LNCaP clone FGC (cell line): Measurements from ENCODE around the gene ONECUT2.
"Not testable (repeated sequence)": the region's sequence is repeated elsewhere in the genome, so short reads cannot be mapped to it uniquely, and the experiment has no call there.

Experiments used
- DNase-seq: peaks from one replicate; pipeline ENCODE4 v3.0.0-alpha.2; 2011; ENCODE audit warnings: low read depth
- H3K4me3 ChIP-seq: 2 replicates; pipeline ENCODE4 v1.5.1; 2011; ENCODE audit warnings: mild to moderate bottlenecking, low read depth, low read length, control low read depth
- TF ChIP-seq, protein P1 (sequence below): IDR thresholded peaks from 2 replicates; pipeline ENCODE4 v1.5.1; 2012; ENCODE audit warnings: mild to moderate bottlenecking; ENCODE audit not compliant: control insufficient read depth, insufficient read depth; ENCODE audit errors: extremely low read depth

ONECUT2 gene

DNA sequence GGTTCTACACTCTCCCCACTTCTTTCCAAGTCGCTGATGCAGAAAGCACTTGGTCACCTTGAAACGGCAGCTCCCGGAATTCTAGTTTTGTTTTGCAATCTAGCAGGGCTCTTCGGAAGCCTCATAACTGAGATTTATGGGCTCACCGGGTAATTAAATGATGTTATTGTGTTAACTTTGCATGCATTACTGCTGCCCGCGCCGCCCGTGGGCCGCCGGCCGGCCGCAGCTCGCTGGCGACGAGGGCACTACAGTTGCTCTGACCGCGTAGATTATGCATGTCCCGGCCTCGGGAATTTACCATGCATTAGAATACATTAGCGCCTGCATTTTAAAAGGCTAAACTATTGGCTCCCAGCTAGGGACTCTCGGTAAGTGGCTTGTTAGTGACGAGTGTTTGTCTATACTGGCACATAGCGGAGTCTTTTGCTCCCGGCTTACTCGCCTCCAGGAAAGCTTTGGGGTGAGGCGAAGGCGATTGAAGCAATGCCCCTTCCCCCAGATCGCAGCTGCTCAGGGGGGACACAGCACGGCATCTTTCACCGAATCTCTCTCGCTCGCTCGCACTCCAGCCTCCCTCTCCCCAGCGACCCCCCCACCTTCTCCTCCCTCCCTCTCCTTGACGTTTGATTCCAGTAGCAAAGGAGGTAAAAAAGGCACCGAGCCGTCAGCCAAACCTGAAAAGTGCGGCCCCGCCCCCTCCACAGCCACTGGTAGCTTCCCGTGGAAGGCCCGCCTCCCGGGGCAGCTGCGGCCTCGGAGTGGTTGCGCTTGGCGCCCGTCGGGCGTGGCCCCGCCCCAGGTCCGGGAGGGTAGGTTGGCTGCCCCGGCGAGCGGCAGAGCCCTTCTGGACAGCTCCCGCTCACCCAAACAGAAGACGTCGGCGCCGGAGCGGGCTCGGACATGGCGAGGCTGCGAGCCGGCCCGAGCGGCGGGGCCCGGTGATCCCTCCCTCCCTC lies at the start of gene ONECUT2:
TSS of gene ONECUT2 (plus strand) at position 839 of the 959 bp plus-strand sequence. CDS start 343 bp downstream, outside the sequence.
- peak within 1 kb of the TSS; percentile 66 for H3K4me3 ChIP-seq
- peak; percentile 82 for DNase-seq
- TF ChIP-seq, protein P1, sequence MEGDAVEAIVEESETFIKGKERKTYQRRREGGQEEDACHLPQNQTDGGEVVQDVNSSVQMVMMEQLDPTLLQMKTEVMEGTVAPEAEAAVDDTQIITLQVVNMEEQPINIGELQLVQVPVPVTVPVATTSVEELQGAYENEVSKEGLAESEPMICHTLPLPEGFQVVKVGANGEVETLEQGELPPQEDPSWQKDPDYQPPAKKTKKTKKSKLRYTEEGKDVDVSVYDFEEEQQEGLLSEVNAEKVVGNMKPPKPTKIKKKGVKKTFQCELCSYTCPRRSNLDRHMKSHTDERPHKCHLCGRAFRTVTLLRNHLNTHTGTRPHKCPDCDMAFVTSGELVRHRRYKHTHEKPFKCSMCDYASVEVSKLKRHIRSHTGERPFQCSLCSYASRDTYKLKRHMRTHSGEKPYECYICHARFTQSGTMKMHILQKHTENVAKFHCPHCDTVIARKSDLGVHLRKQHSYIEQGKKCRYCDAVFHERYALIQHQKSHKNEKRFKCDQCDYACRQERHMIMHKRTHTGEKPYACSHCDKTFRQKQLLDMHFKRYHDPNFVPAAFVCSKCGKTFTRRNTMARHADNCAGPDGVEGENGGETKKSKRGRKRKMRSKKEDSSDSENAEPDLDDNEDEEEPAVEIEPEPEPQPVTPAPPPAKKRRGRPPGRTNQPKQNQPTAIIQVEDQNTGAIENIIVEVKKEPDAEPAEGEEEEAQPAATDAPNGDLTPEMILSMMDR: no peak

GRCh38 chr18:57389271-57389670 lies 45.9 kb upstream of the ONECUT2 start:
- TF ChIP-seq, protein P1: no peak
- DNase-seq: no peak
- H3K4me3 ChIP-seq: no peak overlapping the region

- H3K4me3 ChIP-seq: no peak overlapping the region
- TF ChIP-seq, protein P1: no peak
- DNase-seq: no peak
Measured at GRCh38 chr18:57390044-57390443, 45.1 kb upstream of the ONECUT2 start.

DNA sequence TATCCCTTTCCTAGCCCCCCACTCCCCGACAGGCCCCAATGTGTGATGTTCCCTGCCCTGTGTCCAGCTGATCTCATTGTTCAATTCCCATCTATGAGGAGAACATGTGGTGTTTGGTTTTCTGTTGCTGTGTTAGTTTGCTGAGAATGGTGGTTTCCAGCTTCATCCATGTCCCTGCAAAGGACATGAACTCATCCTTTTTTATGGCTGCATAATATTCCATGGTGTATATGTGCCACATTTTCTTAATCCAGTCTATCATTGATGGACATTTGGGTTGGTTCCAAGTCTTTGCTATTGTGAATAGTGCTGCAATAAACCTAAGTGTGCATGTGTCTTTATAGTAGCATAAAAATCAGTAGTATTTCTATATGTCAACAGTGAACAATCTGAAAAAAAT lies 40.4 kb upstream of the ONECUT2 start:
- not testable (repeated sequence) for DNase-seq, H3K4me3 ChIP-seq

GRCh38 chr18:57396831-57397230 lies 38.3 kb upstream of the ONECUT2 start:
- DNase-seq, H3K4me3 ChIP-seq: not testable (repeated sequence)

- TF ChIP-seq, protein P1: no peak
- no peak overlapping the region for H3K4me3 ChIP-seq
- no peak for DNase-seq
Measured at GRCh38 chr18:57397440-57398132, 37.6 kb upstream of the ONECUT2 start.

GRCh38 chr18:57404345-57404744 lies 30.8 kb upstream of the ONECUT2 start:
- H3K4me3 ChIP-seq: no peak overlapping the region
- TF ChIP-seq, protein P1: no peak

GRCh38 chr18:57409650-57410049 lies 25.5 kb upstream of the ONECUT2 start:
- no peak for DNase-seq
- TF ChIP-seq, protein P1: no peak
- H3K4me3 ChIP-seq: no peak overlapping the region

More at GRCh38 chr18:57404345-57404744, 30.8 kb upstream of the ONECUT2 start:
- no peak for DNase-seq
